Measurements from ENCODE around the gene MYH14. TPM values are rescaled to one million over a fixed set of nuclear protein-coding genes. Genes with fewer than 3 reads are reported as not detected.

Gene MYH14
- polyA plus RNA-seq, 1 of the 3 experiments (the other 2 are of a cell fraction): 0.02 TPM

DNA sequence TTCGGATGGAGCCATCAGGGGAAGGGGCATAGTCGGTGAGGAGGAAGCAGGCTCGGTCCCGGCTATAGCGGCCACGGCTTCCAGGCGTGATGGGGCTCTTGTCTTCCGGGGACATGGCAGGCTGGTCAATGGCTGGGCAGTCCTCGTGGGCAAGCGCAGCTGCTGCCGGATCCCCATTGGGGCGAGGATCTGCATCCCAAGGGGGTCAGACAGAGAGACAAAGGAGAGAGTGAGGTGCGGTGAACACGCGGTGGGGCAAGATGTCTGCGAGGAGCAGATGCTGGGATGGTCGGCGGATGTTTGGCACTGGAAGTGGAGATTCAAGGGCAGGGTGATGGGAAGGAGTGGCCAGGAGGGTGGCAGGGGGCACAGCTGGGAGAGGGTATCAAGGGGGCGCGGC, 117.2 kb downstream of the MYH14 start (continued):
- TF ChIP-seq, protein P1, sequence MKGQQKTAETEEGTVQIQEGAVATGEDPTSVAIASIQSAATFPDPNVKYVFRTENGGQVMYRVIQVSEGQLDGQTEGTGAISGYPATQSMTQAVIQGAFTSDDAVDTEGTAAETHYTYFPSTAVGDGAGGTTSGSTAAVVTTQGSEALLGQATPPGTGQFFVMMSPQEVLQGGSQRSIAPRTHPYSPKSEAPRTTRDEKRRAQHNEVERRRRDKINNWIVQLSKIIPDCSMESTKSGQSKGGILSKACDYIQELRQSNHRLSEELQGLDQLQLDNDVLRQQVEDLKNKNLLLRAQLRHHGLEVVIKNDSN (IDR thresholded peaks at IDR 0.05; ENCODE audit: borderline replicate concordance, low read depth): no peak
- TF ChIP-seq TEAD4 (IDR thresholded peaks at IDR 0.05; ENCODE audit: borderline replicate concordance, insufficient read depth): no peak
- TF ChIP-seq MXI1 (IDR thresholded peaks at IDR 0.05; ENCODE audit: low read depth, low read length): no peak
- no peak for TF ChIP-seq POLR2AphosphoS5 (IDR thresholded peaks at IDR 0.05; ENCODE audit: low read depth, low read length)
- TF ChIP-seq, protein P2, sequence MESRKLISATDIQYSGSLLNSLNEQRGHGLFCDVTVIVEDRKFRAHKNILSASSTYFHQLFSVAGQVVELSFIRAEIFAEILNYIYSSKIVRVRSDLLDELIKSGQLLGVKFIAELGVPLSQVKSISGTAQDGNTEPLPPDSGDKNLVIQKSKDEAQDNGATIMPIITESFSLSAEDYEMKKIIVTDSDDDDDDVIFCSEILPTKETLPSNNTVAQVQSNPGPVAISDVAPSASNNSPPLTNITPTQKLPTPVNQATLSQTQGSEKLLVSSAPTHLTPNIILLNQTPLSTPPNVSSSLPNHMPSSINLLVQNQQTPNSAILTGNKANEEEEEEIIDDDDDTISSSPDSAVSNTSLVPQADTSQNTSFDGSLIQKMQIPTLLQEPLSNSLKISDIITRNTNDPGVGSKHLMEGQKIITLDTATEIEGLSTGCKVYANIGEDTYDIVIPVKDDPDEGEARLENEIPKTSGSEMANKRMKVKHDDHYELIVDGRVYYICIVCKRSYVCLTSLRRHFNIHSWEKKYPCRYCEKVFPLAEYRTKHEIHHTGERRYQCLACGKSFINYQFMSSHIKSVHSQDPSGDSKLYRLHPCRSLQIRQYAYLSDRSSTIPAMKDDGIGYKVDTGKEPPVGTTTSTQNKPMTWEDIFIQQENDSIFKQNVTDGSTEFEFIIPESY (IDR thresholded peaks at IDR 0.05; ENCODE audit: borderline replicate concordance, low read depth): no peak
- TF ChIP-seq, protein P3, sequence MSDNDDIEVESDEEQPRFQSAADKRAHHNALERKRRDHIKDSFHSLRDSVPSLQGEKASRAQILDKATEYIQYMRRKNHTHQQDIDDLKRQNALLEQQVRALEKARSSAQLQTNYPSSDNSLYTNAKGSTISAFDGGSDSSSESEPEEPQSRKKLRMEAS (IDR thresholded peaks at IDR 0.05; ENCODE audit: low read depth): no peak
- no peak for TF ChIP-seq RFX5 (IDR thresholded peaks at IDR 0.05; ENCODE audit: low read length)

DNA sequence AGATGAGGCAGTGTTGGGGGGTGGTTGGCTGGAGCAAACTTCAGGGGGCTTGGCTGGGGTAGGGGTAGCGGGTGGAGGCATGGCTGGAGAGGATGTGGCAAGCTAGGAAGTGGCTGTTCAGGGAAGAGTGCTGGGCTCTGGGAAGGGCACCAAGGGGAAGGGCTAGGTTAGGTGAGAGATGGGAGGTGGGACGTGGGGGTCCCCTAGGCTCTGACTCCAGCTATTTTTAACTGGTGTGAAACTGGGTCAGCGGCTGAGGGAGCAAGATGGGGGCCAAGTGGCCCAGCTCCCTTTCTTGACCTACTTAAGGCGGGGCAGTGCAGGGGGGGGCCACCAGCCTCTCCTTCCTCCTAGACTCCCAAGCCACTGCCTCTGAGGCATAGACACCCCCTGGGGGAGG, 118.4 kb downstream of the MYH14 start:
- no peaks in the 10 kb centered on the region for H3K9me3 ChIP-seq
- TF ChIP-seq EZH2phosphoT487 (IDR thresholded peaks at IDR 0.05; ENCODE audit: borderline replicate concordance, low read depth) (no peak), GABPA (IDR thresholded peaks at IDR 0.05; ENCODE audit: low read depth) (no peak), FOXJ3 (CRISPR knock-in tag; IDR thresholded peaks at IDR 0.05) (no peak), JUND (IDR thresholded peaks at IDR 0.05) (no peak), RFX5 (IDR thresholded peaks at IDR 0.05; ENCODE audit: low read length) (no peak), POLR2AphosphoS5 (IDR thresholded peaks at IDR 0.05; ENCODE audit: low read depth, low read length) (no peak)
- TF ChIP-seq, protein P4, sequence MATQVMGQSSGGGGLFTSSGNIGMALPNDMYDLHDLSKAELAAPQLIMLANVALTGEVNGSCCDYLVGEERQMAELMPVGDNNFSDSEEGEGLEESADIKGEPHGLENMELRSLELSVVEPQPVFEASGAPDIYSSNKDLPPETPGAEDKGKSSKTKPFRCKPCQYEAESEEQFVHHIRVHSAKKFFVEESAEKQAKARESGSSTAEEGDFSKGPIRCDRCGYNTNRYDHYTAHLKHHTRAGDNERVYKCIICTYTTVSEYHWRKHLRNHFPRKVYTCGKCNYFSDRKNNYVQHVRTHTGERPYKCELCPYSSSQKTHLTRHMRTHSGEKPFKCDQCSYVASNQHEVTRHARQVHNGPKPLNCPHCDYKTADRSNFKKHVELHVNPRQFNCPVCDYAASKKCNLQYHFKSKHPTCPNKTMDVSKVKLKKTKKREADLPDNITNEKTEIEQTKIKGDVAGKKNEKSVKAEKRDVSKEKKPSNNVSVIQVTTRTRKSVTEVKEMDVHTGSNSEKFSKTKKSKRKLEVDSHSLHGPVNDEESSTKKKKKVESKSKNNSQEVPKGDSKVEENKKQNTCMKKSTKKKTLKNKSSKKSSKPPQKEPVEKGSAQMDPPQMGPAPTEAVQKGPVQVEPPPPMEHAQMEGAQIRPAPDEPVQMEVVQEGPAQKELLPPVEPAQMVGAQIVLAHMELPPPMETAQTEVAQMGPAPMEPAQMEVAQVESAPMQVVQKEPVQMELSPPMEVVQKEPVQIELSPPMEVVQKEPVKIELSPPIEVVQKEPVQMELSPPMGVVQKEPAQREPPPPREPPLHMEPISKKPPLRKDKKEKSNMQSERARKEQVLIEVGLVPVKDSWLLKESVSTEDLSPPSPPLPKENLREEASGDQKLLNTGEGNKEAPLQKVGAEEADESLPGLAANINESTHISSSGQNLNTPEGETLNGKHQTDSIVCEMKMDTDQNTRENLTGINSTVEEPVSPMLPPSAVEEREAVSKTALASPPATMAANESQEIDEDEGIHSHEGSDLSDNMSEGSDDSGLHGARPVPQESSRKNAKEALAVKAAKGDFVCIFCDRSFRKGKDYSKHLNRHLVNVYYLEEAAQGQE (IDR thresholded peaks at IDR 0.05; ENCODE audit: low read depth, low read length): no peak
- TF ChIP-seq, protein P1 (IDR thresholded peaks at IDR 0.05; ENCODE audit: borderline replicate concordance, low read depth): no peak
- H3K4me3 ChIP-seq (ENCODE audit: low read depth in 2 of 2, low read length in 1 of 2): no peak overlapping the region
- no peak overlapping the region for H3K27ac ChIP-seq (ENCODE audit: low read depth in 2 of 2, low read length in 1 of 2)
- 43% methylated on average over 3 of the region's 4 CpGs for WGBS (ENCODE audit: low lambda C conversion rate)
- no peak for DNase-seq
- H2AFZ ChIP-seq (ENCODE audit: low read depth): no peak overlapping the region
- H3K9me2 ChIP-seq: no peaks in the 10 kb centered on the region
- H3K4me2 ChIP-seq: no peak overlapping the region
- no peak overlapping the region for H3K9ac ChIP-seq
- H4K20me1 ChIP-seq (ENCODE audit: insufficient read depth): 0 out of 2 replicates have a peak, but pooled peaks cover 3% of the 10 kb centered on the region
- POLR2A ChIA-PET: no interaction called here
- no peaks in the 10 kb centered on the region for H3K36me3 ChIP-seq (replicated peaks in 1 of 2; ENCODE audit: control insufficient read depth in 1 of 2, insufficient read depth in 2 of 2, low read length in 1 of 2)
- no peaks in the 10 kb centered on the region for H3F3A ChIP-seq (replicated peaks; ENCODE audit: insufficient read depth)
- CTCF ChIA-PET: no interaction called here
- H3K4me1 ChIP-seq (ENCODE audit: control insufficient read depth in 1 of 2, insufficient read depth in 2 of 2, low read depth in 1 of 2, low read length in 1 of 2): peaks cover 0 to 18% of the 10 kb centered on the region in 2 experiments; a peak in 1 of 4 replicates
- H3K27me3 ChIP-seq (ENCODE audit: insufficient read depth): peaks cover 5% of the 10 kb centered on the region; the same call in 1 of the 2 replicates
- no peaks in the 10 kb centered on the region for H3K79me2 ChIP-seq (ENCODE audit: insufficient read depth)

Measured in SK-N-SH (cell line).